HG03159 (cell line): ENCODE data around the gene SIL1.
"Not testable (repeated sequence)": the region's sequence is repeated elsewhere in the genome, so short reads cannot be mapped to it uniquely, and the experiment has no call there.

Source experiments
- ATAC-seq: cut with Tn5 transposase; IDR thresholded peaks from one replicate; pipeline ENCODE4 v1.9.1; 2021; ENCODE audit warnings: mild to moderate bottlenecking, moderate library complexity; ENCODE audit not compliant: unreplicated experiment

The SIL1 gene

DNA sequence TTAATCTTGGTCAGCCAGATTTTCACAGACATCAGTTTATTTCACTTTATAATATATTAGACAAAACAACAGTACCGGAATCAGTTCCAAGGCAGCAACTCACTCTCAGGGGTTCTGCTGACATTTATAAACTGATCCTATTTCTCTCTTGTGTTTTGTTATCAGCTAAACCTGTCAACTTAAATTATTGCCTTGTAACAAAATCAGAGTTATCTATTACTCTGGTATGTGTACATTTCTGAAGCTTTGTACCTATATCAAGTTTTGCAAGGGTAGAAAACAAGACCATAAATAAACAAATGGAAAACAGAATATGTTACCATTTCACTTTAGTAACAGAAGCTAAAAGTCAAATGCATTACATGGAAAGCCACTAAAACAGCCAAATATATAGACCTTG is 122.1 kb downstream of the SIL1 start:
- ATAC-seq: no peak

DNA sequence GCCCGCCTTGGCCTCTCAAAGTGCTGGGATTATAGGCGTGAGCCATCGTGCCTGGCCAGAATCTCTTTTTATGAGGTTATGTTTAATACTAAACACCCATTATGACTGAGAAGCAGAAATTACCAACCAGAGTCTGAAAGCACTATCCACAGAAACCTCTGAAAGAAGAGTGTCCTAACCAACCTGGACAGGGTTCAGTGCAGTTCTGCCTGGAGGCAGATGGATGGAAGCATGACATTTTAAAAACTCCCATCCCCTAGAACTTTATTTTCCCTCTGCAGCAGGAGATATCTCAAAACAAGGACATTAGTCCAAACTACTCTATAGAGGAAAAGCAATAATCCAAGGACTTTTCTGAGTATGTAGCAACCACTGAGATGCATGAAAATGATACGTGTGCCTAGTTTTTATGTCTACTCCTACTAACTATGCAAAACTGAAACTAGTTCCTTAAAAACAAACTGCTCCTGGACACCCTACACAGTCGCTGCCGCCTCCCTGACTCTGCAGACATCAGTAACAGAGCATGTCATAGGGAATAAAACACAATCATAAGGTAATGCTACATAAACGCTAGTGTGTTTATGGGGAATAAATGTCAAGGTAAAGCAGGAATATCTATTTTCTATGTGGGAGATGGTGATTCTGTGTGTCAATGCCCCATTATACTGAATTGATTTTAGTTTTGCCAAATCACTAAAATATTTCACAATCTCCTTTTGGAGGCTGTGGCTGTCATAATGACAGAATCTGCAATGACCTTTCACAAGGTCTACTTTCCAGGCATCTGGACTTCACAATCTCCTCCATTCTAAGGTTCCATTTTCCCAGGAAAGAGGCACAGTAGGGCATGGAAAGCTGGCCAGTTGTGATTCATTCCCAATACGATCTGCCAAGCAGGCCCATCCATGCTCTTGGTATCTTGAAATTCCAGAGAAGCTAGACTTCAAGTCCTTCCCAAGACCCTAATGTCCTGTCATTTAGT is 122.8 kb downstream of the SIL1 start:
- ATAC-seq: no peak

DNA sequence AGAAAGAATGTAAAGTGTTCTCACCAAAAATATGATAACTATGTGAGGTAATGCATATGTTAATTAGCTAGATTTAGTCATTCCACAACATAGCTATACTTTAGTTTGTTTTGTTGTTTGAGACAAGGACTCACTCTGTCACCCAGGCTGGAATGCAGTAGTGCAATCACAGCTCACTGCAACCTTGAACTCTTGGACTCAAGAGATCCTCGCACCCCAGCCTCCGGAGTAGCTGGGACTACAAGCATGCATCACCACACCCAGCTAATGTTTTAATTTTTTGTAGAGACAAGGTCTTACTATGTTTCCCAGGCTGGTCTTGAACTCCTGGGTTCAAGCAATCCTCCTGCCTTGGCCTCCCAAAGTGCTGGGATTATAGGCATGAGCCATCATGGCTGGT is 124.2 kb downstream of the SIL1 start:
- ATAC-seq: not testable (repeated sequence)

DNA sequence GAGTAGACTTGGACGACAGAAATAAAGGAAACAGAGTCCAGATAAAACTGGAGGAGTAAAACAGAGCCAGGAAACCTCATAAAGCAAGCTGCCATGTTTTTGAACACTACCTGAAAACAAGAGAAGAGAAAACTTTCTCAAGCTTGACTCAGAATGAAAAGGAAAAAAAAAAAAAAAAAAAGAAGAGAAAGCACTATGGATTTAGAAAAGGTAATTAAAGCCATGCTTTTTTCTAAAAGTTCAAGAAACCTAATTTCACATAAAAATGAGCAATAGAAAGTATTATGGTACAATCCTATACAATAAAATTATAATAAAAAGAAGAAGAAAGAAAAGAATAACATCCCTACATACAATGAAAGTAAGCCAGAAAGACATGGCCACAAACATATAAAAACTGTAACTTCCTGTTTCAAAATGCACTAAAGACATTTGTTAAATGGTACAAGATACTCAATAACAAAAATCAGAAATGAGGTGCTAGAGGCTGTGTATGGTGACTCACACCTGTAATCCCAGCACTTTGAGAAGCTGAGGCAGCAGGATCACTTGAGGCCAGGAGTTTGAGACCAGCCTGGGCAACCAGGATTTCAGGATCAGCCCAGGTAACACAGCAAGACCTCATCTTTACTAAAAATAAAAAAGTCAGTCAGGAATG is 129.5 kb downstream of the SIL1 start:
- no peak for ATAC-seq

GRCh38 chr5:139068060-139068459 is 130.1 kb downstream of the SIL1 start:
- no peak for ATAC-seq

DNA sequence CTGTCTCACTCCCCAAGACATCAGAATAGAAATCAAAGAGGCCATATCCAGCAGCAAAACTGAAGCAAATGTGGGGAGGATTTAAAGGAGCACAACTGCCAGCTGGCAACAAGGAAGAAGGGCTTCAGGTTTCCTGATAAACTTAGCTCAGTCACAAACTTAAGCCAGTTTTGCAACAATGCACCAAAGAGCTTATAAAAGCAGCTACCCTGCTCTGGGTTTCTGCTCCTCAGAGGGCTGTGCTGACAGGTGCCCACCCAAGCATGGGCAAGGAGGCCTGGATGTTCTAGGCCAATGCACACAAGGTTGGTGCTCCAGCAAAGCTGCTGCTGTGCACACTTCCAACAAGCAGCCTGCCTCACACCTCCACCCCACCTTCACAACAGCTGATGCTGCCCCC is 132.9 kb downstream of the SIL1 start:
- no peak for ATAC-seq

DNA sequence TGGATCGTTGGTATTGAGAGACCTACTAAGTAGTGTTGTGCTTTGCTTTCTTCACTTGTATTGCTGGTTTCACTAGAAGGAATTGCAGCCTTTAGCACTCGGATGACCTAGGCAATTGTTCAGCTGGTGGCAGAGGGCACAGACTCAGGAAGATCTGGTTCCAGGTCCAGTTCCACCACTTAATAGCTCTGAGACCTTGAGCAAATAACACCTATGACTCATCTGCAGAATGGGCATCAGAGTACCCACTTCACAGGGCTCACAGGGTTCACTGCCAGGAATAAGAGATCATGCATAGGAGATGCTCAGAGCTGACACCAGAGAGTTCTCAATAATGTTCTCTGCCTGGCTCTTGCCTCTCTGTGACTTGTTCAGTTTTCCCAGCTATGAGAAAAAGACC is 133.6 kb downstream of the SIL1 start:
- ATAC-seq: no peak

- no peak for ATAC-seq
These were observed 134.5 kb downstream of the SIL1 start for GRCh38 chr5:139063664-139064054.

DNA sequence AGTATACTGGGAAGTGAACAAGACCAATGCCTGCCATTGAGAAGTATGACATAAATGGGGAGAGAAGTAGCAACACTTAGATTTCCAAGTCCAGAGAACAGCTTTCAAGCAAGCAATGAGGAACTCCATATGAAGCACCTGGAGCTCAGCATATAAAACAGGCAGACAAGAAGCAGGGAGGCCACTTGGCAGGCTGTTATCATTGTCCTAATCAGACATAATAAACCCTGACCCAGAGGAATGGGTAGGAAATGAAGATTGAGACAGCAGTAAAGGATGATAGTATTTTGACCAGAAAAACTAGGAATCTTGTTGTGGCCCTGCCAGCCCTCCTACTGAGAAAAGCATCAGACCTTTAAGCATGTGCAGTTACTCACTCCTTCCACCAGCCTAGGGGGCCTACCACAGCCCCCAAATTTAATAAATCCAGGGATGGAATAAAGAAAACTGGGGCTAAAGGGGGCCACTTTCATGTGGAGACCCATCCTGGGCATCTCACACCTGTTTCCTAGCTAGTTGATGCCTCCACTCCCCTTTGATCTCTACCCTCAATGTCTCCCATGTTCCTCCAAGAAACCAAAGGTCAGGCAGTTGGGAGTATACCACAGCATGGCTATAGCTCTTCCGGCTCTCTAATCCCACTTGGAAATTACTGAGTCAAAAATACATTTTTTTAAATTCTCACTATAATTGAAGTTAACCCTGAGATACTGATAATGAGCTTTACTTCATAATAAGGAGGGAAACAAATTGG is 135.1 kb downstream of the SIL1 start:
- ATAC-seq: no peak

DNA sequence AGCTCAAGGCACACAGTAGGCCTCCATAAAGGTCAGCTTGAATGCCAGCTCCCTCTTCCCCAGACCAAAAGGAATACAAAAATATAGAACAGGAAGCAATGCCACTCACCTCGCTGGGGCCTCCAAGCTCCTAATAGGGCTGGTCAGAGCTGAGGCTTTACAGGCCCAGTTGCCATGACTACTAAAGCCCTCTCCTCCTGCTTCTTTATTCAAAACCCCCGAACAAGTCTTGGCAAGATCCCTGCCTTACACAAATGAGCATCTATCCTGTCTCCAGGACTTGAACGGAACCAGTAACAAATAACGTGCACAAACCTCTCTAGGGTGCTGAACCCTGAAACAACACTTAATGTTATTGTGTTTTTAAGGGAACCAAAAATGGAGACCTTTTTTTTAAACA is 136.3 kb downstream of the SIL1 start:
- no peak for ATAC-seq

DNA sequence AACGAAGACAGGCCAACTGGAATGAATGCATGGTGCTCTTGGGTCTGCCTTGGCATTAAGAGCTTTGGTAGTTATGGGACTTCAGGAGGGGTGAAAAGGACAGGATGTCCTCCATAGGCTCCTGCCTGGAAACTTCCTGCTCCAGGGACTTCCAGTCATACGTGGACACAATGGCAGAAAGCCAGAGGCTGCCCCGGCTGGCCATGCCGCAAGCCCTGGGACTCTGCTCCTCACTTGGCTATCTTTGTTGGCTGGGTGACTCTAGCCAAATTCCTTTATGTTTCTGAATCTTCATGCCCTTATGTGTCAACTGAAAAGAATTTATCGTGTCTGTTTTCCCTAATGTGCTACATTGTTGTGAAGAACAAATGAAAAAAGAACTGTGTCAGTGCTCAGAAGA is 136.9 kb downstream of the SIL1 start:
- ATAC-seq: no peak

DNA sequence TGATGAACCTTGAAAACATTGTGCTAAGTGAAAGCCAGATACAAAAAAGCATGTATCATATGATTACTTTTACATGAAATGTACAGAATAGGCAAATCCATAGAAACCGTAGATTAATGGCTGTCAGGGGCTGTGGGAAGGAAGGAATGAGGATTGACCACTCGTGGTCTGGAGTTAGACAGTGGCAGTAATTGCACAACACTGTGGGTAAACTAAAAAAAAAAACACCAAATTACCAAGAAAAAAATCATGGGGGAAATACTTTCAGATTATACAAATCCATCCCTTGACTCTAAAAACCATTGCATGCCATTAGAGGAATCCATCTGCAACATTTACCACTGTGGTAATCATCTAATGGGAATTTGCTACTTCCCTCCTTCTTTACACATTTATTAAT is 140.0 kb downstream of the SIL1 start:
- no peak for ATAC-seq

- not testable (repeated sequence) for ATAC-seq
These were observed 140.9 kb downstream of the SIL1 start for GRCh38 chr5:139057045-139057939.

- no peak for ATAC-seq
These were observed 145.2 kb downstream of the SIL1 start for GRCh38 chr5:139052975-139053374.

DNA sequence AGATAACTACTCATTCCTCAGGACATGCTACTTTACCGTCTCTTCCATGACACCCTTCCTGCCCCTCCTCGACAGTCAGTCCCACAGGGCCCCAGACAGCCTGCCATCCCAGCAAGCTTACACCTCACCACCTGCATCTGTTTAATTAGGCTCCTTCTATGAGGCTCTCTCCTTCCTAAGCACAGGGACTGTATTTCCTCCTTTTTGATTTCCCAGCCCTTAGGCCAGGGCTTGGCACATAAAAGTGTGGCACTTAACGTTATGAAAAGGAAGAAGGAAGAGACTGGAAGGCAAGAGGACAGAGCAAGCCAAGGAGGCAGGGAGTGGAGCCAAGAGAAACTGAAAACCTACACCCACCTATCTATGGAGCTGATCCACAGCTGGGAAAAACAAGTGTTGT is 146.8 kb downstream of the SIL1 start:
- no peak for ATAC-seq

DNA sequence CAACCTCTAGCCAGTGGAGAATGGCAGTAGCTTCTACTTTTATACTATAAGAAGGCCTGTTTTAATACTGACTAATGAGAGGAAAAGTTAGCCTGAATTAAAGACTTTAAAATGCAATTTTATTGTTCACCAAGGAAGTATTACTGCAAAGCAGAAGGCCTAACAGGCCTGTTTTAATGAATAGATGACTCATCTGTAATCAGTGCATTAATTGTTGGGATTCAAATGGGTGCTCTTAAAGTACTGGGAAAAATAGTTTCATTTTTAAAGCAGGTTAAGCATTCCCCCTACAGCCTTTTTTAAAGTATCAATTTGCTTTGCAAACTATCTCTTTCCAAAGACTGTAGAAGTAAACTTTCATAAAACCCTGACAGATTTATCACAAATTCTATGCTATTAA is 147.7 kb downstream of the SIL1 start:
- ATAC-seq: no peak

GRCh38 chr5:139049780-139050179 is 148.4 kb downstream of the SIL1 start:
- ATAC-seq: no peak

DNA sequence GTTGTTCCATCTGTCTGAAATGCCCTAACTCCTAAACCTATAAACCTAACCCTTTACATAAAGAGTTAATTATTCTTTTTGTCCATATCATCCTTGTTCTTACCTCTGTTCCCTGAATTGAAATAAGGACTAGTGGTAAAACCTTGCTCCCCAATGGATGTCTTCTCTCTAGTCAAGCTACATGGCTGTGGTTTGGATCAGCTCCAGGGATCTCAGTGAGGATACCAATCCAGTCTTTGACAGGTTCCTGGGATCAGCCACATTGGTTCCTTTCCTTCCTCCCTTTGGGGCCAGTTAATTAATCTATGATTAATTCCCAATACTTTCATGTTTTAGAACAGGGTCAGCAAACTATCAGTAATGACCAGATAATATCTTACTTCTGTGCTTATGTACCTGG is 151.6 kb downstream of the SIL1 start:
- ATAC-seq: no peak

DNA sequence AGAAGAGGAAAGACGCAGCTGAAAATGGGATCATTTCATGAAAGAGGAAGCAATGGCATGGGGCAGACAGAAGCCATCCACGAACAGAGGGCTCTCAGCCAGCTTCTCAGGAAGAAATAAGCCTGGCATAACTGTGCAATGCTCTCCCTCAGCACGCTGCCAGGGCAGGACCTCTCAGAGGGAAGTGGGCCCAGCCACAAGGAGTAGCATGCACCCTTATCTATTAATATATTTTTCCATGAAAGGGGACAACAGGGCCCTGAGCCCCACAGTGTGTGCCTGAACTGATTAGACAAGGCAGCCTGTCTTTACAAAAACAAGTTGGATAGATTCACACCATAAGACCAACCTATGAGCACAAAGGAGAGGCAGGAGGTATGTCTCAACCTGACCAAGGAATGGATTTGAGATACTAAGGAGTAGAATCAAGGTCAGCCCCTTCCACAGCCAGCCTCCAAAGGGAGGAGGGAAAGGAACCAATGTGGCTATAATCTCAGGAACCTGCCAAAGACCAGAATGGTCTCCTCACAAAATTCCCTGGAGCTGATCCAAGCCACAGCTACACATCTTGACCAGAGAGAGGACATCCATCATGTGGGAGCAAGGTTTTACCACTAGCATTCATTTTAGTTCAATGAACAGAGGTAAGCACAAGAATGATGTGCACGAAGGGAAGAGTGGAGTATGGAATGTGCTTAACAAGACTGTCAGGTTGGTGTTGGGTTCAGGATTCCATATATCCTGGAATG is 154.8 kb downstream of the SIL1 start:
- ATAC-seq: no peak

- ATAC-seq: no peak
These were observed 158.1 kb downstream of the SIL1 start for GRCh38 chr5:139040081-139040480.
